NCI-H2107 treated with DMSO at 0.1 percent for 48 hours (cell line): ENCODE measurements around the gene SLC39A11.
"Not testable (repeated sequence)": the region's sequence is repeated elsewhere in the genome, so short reads cannot be mapped to it uniquely, and the experiment has no call there.

Experiments
- DNase-seq: peaks from one replicate; lab custom pipeline; 2025; ENCODE audit not compliant: unreplicated experiment; lab: John Stamatoyannopoulos, UW

The SLC39A11 gene

DNA sequence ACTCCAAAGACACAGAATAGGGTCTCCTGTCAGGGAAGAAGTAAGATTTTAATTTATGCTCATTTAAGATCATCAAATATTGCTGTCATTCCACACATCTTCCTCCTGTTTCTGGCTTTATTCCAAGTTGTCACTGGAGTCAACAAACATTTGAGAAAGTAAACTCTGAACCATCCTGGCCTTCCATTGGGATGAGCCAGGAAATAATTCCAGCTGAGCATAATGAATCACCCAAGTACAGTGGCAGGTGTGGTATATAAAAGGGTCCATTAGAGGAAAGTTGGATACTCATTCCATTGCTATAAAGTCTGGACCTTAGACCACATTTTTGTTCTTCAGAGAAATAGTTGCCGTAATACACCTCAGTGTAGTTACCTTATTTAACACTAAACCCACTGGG is 246.1 kb downstream of the SLC39A11 start:
- DNase-seq: no peak

DNA sequence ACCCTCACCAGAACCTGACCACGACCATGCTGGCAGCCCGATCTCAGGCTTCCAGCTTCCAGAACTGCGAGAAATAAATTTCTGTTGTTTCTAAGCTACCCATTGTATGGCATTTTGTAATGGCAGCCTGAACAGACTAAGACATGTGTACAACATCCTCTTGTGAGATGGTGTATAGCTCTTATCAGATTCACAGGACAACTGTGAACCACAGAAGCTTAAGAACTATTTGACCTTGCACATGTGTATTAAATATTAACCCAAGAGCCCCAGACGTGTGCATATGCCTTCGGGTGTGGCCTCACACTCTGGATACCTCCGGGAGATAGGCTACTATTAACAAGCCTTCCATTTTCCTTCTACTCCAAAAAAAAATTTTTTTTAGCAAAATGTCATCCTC is 248.9 kb downstream of the SLC39A11 start:
- no peak for DNase-seq

DNA sequence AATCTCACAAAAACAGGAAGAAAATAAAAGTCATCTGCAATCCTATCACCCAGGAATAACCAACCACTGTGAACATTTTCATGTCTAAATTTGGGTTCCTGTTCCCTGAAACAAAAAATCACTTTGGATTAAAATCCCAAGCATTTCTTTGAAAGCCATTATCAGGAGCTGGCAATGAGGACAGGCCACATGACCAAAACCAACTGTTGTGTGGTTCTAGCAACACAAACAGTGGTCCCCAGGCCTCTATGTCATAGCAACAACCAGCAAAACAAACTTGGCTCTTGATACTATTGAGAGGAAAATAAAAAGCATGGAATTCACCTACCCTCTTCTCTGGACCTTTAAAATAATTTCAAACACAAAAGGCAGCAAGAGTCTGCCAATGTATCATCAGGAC is 252.5 kb downstream of the SLC39A11 start:
- DNase-seq: no peak

DNA sequence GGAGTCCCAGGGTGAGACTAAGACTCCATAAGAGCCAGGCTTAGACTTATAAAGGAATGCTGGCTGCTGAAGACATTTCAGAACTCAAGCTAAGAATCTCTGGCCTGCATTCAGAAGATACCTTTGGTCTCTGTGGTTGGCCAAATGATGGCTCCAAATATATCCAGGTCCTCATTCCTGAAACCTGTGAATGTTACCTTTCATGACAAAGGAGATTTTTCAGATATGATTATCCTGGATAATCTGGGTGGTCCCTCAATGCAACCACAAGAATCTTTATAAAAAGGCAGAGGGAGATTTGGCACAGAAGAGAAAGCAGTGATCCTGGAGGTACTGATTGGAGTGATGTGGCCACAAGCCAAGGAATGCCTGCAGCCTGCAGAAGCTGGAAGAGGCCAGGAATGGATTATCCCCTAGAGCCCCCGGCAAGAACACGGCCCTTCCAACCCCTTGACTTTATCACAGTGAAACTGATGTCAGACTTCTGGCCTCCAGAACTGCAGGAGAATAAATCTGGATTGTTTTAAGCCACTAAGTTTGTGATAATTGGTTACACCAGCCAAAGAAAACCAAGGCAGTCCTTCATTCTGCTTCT is 253.3 kb downstream of the SLC39A11 start:
- no peak for DNase-seq

DNA sequence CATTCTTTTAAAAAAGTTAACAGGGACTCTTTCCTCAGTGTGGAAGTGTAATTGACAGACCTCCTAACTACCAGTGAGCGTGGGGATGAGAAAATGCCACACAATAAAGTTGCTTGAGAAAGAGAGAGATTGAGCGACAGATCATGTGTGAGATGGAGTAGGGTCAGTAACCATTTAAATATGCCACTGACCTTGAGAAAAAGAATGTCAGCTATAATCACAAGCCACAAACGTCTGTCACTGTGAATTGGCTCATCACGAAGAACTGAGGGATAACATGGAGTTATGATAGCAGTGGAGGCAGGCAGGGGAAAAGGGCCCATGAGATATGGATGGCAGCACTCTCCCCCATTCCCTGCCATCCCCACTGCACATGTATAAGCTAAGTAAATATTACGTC is 253.9 kb downstream of the SLC39A11 start:
- DNase-seq: no peak

DNA sequence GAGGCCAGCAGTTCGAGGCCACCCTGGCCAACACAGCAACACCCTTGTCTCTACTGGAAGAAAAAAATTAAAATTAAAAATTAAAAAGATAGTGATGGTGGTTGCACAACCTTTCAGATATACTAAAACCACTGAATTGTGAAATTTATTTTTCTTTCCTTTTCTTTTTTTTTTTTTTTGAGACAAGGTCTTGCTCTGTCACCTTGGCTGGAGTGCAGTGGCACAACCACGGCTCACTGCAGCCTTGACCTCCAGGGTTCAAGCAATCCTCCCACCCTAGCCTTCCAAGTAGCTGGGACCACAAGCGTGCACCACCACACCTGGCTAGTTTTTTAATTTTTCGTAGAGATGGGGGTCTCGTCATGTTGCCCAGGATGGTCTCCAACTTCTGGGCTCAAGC is 254.4 kb downstream of the SLC39A11 start:
- no peak for DNase-seq

DNA sequence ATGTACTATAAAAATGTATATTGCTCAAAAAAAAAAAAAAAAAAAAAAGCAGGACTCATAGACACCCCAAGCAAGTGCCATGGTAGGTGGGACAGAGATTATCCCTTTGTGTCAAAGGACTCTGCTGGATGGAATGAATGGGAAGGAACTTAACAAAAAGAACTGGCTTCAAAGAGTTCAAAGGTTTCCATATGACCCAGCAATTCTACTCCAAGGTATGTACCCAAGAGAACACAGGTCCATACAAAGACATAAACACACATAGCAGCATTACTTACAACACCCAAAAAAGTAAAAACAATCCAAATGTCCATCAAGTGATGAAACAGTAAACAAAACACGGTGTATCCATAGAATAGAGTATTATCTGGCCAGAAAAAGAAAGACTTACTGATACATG is 255.2 kb downstream of the SLC39A11 start:
- DNase-seq: no peak

DNA sequence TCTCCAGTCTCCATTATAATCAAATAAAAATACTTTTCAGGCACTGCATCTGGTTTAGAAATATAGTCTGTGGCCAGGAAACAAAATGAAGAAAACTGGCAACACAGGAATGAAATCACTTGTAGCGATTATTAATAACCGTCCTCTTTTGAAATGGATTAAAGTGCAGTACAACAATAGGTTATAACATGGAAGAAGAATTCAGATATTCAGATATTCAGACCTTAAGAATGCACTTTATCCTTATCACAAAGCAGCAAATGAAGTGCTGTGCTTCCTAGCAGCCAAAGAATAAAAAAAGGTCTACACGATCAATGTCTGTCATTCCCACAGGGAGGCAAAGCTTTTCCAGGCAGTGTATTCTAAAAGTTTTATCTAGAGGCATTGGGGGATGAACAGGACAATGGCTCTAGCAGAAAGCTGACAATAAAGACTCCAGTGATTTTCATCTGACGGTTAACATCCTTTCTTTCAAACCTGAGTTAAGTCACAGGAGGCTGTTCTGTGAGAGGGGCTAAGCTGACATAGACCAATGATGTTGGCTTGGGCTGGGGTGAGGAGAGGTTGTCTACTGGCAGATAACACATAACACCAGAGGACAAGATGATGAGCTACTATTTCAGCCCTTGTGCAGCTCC is 259.2 kb downstream of the SLC39A11 start:
- no peak for DNase-seq

DNA sequence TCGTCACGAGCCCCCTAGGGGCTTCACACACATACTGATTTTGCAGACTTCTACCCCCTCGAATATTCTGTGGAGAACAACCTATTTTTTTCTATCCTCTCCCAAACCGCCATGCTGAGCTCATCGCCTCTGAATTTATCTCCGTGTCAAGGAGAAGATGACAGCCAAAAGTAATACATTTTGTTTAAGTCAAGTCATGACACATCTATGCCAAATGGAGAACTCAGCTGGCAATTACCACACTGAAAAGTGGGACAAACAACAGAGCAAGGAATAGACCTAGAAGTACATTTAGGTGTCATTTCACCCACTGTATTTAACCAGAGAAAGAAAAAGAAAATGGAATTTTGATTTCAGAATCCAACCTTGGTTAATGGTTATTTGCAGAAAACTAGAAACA is 260.2 kb downstream of the SLC39A11 start:
- no peak for DNase-seq

DNA sequence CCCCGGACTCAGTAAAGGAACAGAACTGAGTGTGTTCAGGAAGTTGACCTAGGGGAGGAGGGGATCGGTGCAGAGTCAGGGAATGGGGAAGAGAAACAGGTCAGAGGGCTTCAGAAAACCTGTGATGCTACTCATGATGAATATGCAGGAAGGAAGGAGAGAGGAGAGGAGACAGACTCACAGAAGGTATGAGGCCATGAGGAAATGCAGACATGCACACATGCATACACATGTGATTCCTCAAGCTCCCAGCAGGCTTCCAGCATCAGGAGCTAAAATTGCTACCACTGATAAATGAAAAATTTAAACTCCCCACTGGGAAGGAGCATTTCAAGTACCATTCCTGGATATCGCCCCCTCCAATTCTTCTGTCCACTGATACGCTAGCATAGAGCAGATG is 262.6 kb downstream of the SLC39A11 start:
- no peak for DNase-seq

DNA sequence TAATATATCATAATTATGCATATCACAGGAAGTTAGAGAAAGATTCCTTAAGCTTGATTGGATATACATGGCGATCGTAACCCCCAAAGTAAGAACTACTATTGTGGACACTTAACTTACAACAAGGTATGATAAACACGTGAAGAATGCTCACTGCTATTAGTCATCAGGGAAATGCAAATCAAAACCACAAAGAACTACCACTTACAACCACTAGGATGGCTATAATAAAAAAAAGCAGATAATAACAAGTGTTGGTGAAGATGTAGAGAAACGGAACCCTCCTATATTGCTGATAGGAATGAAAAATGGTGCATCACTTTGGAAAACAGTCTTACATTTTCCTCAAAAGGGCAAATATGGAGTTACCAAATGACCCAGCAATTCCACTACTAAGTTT is 265.9 kb downstream of the SLC39A11 start:
- no peak for DNase-seq

DNA sequence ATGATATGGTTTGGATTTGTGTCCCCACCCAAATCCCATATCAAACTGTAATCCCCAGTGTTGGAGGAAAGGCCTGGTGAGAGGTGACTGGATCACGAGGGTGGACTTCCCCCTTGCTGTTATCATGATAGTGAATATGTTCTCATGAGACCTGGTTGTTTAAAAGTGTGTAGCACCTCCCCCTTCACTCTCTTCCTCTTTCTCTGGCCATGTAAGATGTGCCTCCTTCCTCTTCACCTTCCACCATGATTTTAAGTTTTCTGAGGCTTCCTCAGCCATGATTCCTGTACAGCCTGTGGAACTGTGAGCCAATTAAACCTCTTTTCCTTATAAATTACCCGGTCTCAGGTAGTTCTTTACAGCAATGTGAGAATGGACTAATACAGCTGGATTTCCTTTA is 266.4 kb downstream of the SLC39A11 start:
- not testable (repeated sequence) for DNase-seq

DNA sequence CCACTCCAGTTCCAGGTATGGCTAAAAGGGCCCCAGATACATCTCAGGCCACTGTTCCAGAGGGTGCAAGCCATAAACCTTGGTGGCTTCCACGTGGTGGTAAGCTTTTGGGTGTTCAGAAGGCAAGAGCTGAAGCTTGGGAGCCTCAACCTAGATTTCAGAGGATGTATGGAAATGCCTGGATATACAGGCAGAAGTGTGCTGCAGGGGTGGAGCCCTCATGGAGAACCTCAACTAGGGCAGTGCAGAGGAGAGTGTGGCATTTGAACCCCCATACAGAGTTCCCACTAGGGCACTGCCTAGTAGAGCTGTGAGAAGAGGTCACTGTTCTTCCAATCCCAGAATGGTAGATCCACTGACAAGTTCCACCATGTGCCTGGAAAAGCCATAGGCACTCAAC is 267.3 kb downstream of the SLC39A11 start:
- DNase-seq: no peak

DNA sequence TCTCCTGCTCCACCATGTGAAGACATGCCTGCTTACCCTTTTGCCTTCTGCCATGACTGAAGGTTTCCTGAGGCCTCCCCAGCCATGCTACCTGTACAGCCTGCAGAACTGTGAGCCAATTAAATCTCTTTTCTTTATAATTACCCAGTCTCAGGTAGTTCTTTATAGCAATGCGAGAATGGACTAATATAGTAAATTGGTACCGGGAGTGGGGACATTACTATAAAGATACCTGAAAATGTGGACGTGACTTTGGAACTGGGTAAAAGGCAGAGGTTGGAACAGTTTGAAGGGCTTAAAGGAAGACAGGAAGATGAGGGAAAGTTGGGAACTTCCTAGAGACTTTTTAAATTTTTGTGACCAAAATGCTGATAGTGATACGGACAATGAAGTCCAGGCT is 268.2 kb downstream of the SLC39A11 start:
- DNase-seq: not testable (repeated sequence)

DNA sequence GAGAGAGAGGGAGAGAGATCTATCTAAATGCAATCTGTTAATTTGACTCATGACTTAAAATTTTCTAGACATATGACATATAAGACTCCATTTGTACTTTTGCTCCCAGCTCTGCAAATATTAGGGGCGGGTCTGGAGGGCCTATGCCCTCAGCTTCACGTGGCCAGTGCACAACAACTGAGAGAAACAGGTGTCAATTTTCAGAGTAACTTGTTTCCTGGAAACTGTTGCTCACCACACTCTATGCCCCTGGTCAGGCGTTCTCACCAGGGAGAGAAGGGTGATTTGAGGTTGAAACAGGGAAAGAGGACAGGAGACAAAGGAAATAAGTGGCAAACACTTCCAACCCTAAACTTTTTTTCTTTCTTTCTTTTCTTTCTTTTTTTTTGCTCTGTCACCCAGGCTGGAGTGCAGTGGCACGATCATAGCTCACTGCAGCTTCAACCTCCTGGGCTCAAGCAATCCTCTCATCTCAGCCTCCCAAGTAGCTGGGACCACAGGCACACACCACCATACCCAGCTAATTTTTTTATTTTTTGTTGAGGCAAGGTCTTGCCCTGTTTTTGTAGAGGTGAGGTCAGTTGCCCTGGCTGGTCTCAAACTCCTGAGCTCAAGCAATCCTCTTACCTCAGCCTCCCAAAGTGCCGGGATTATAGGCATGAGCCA is 270.0 kb downstream of the SLC39A11 start:
- DNase-seq: peak; percentile 20

DNA sequence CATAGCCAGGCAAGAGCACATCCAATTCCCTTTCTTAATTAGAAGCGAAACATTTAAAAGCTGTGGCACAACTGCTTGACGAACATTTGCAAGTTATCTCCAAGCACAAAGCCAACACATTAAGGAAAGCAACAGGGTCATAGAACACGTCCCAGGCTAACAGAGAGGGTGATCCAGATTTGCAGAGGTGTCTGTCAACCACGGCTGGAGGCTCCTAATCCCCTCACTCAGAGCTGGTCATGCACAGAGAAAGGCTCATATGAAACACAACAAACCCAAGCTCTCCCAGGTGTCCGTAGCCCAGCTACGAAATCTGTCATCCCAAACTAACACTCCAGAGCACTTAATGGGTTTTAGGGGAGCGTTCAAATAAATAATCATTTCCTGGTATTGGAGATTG is 276.1 kb downstream of the SLC39A11 start:
- no peak for DNase-seq

DNA sequence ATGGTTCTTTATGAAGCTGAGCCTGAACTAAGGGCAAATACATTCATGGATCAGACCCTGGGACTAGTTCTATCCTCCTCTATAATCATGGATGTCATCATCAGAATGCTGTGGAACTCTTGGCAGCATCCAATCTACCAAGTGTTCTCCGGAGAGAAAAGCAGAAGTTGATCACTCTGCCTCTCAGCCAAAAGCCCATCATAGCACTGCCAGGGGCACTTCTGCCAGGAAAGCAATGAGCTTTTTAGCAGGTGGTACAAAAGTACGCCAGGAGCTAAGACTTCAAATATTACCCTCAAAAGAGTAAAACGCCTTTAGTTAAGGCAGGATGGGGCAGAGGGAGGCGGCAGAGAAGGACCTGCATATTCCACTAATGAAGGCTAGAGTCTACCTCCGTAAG is 279.0 kb downstream of the SLC39A11 start:
- DNase-seq: no peak

DNA sequence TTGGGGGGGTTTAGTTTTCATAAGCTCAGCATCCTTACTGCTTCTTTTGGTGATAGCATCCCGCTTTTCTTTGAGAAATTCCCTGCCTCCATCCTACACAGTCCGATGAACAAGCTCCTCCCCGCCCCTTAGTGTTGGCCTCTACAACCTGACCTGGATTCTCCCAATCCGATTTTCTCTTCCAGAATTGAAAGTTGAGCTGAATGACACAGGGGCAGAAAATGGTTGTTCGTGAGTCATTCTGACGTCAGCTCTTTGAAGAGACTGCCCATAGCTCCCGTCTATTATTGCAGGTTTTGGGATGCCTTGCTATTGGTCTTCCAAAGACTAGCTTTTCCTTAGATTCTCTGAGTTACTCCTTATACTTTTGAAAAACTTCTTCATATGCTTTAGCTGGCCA is 279.7 kb downstream of the SLC39A11 start:
- DNase-seq: no peak

DNA sequence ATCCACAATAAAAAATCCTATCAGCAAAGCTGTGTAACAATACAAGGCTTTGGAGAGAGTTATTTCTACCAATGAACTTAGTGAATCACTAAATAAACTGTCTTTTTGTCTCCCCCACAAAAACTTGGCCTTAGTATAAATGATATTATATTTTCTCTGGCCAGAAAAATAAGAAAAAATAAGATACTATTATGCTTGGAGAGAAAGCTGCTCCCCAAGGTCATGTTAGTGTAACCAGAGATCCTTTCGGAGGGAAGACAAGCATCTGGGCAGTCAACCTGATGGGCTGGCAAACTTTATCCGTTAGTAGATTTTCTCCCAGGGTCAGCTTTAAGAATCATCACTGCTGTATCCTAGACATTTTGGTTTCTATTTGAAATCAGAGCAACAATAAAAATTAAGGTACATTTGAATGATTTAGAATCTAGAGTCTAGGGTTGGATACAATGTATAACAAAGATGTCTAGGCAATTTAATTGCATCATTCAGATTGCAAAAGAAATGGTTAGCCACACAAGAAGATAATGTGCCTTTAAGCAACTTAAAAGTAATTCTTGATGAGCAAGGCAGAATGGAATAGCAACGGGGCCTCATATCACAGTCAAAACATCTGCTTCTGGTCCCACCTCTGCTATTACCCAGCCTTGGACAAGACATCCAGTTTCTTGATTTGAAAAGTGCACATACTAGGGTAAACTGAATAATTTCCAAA is 280.4 kb downstream of the SLC39A11 start:
- DNase-seq: no peak

DNA sequence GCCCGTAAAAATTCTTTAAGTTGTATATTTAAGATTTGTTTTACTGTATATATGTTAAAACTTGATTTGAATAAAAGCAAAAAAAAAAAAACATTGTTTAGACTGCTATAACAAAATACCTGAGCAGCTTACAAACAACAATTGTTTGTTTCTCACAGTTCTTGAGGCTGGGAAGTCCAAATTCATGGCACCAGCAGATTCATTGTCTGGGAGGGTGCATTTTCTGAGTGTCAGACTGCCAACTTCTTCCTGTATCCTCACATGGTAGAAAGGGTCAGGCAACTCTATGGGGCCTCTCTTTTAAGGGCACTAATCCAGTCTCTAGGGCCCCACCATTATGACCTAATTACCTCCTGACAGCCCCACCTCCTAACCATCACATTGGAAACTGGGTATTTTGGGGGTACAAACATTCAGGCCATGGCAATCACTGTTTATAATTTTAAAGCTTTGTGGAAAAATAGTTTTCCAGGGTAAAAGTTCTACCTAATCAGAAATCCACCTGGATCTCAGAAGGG is 281.4 kb downstream of the SLC39A11 start:
- DNase-seq: no peak

DNA sequence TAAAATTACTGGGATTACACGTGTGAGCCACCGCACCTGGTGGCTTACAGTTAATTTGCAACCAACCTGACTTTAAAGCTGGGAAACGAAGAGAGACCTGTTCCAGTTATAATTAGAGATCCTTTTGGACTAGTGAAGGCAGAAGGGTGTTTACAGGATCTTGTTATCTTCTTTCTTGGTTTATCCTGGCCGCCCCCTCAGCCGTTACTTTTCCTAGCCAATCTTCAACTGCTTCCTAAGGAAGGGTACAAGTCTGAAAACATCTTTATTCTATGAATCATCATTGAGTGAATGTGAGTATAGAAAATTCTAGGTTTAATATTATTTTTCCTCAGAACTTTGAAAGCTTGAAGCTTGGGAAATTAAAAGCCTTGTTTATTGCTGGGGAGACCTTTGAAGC is 286.5 kb downstream of the SLC39A11 start:
- no peak for DNase-seq
